ENCODE measurements around the gene THAP4. TPM values are rescaled to one million over a fixed set of nuclear protein-coding genes. Genes with fewer than 3 reads are reported as not detected.

Gene THAP4
- total and polyA plus RNA-seq, 2 of the 13 experiments (the other 11 are each of a cell fraction or from before 2014, with no cell fraction given): 59.7 to 75.7 TPM

- TF ChIP-seq ZNF639 (CRISPR knock-in tag; conservative IDR thresholded peaks at IDR 0.05) (no peak), CREB1 (IDR thresholded peaks at IDR 0.05) (no peak), CREB1 (CRISPR knock-in tag; IDR thresholded peaks at IDR 0.05) (no peak), ADNP (CRISPR knock-in tag; IDR thresholded peaks at IDR 0.05) (no peak), KDM2A (CRISPR knock-in tag; IDR thresholded peaks at IDR 0.05; ENCODE audit: borderline replicate concordance, low read depth) (0 out of 2 replicates have a peak, but pooled peaks have one; percentile 15), ZFP41 (CRISPR knock-in tag; IDR thresholded peaks at IDR 0.05; ENCODE audit: borderline replicate concordance) (no peak), CHCHD3 (CRISPR knock-in tag; IDR thresholded peaks at IDR 0.05) (peak; percentile 44; the same call in 1 of the 2 replicates), ZNF431 (CRISPR knock-in tag; IDR thresholded peaks at IDR 0.05; ENCODE audit: borderline replicate concordance, low read depth) (0 out of 2 replicates have a peak, but pooled peaks have one; percentile 57), POLR2AphosphoS2 (IDR thresholded peaks at IDR 0.05; ENCODE audit: low read depth, low read length) (no peak), ZNF547 (CRISPR knock-in tag; IDR thresholded peaks at IDR 0.05) (no peak), ZNF646 (CRISPR knock-in tag; IDR thresholded peaks at IDR 0.05) (no peak), ZNF180 (CRISPR knock-in tag; IDR thresholded peaks at IDR 0.05; ENCODE audit: borderline replicate concordance, low read depth) (0 out of 2 replicates have a peak, but pooled peaks have one; percentile 74), NFYB (CRISPR knock-in tag; IDR thresholded peaks at IDR 0.05) (no peak)
- TF ChIP-seq, protein P1, sequence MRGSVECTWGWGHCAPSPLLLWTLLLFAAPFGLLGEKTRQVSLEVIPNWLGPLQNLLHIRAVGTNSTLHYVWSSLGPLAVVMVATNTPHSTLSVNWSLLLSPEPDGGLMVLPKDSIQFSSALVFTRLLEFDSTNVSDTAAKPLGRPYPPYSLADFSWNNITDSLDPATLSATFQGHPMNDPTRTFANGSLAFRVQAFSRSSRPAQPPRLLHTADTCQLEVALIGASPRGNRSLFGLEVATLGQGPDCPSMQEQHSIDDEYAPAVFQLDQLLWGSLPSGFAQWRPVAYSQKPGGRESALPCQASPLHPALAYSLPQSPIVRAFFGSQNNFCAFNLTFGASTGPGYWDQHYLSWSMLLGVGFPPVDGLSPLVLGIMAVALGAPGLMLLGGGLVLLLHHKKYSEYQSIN (CRISPR knock-in tag; IDR thresholded peaks at IDR 0.05; ENCODE audit: borderline replicate concordance): no peak
- TF ChIP-seq, protein P2, sequence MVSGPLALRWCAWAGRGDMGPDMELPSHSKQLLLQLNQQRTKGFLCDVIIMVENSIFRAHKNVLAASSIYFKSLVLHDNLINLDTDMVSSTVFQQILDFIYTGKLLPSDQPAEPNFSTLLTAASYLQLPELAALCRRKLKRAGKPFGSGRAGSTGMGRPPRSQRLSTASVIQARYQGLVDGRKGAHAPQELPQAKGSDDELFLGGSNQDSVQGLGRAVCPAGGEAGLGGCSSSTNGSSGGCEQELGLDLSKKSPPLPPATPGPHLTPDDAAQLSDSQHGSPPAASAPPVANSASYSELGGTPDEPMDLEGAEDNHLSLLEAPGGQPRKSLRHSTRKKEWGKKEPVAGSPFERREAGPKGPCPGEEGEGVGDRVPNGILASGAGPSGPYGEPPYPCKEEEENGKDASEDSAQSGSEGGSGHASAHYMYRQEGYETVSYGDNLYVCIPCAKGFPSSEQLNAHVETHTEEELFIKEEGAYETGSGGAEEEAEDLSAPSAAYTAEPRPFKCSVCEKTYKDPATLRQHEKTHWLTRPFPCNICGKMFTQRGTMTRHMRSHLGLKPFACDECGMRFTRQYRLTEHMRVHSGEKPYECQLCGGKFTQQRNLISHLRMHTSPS (CRISPR knock-in tag; IDR thresholded peaks at IDR 0.05; ENCODE audit: low read depth): no peak
These were observed 77.4 kb downstream of the THAP4 start (continued) for GRCh38 chr2:241559323-241560161.
